ENCODE data around the gene PRKD1. TPM values are rescaled to one million over a fixed set of nuclear protein-coding genes. Genes with fewer than 3 reads are reported as not detected.

PRKD1 gene
- total and polyA plus RNA-seq, 10 donors, result 1.0 to 8.9 (median 4.5) TPM

GRCh38 chr14:29897181-29897580 lies 30.5 kb downstream of the PRKD1 start:
- 93 to 100% (median 97%) methylated on average over 1 of the region's 1 CpG for WGBS, 5 donors
- H3K36me3 ChIP-seq, result no peaks in the 10 kb centered on the region
- H3K9me3 ChIP-seq, result peaks cover 0 to 7% (median 0%) of the 10 kb centered on the region in 8 donors
- no peak overlapping the region for H3K27ac ChIP-seq
- H3K27me3 ChIP-seq (replicated peaks in 1 of 7), result no peaks in the 10 kb centered on the region
- H3K4me3 ChIP-seq, result no peak overlapping the region
- TF ChIP-seq POLR2A (IDR thresholded peaks at IDR 0.05), result no peak
- no peak for TF ChIP-seq POLR2AphosphoS5 (IDR thresholded peaks at IDR 0.05)
- TF ChIP-seq CTCF (IDR thresholded peaks at IDR 0.05 in 8 of 11, conservative IDR thresholded peaks at IDR 0.05 in 3 of 11), result no peak
- no peak for DNase-seq
- intact Hi-C loops (cut with DNase I; ENCODE audit: low total_unique reads), result no loop called here
- no peaks in the 10 kb centered on the region for H3K4me1 ChIP-seq

- no peak for TF ChIP-seq CTCF (IDR thresholded peaks at IDR 0.05 in 8 of 11, conservative IDR thresholded peaks at IDR 0.05 in 3 of 11)
- no peak for TF ChIP-seq POLR2A (IDR thresholded peaks at IDR 0.05)
- no peak for TF ChIP-seq POLR2AphosphoS5 (IDR thresholded peaks at IDR 0.05)
- WGBS, 5 donors, result 84 to 90% (median 86%) methylated on average over 4 of the region's 4 CpGs
- intact Hi-C loops (cut with DNase I; ENCODE audit: low total_unique reads), result no loop called here
Observed at GRCh38 chr14:29896354-29896821, 31.3 kb downstream of the PRKD1 start.

GRCh38 chr14:29895591-29896083 lies 32.0 kb downstream of the PRKD1 start:
- TF ChIP-seq POLR2AphosphoS5 (IDR thresholded peaks at IDR 0.05) (no peak), CTCF (IDR thresholded peaks at IDR 0.05 in 8 of 11, conservative IDR thresholded peaks at IDR 0.05 in 3 of 11) (no peak), POLR2A (IDR thresholded peaks at IDR 0.05) (no peak)
- Histone ChIP-seq H3K27me3 (replicated peaks in 1 of 7) (no peaks in the 10 kb centered on the region), H3K9me3 (peaks cover 0 to 1% (median 0%) of the 10 kb centered on the region in 8 donors), H3K4me3 (no peak overlapping the region), H3K27ac (no peak overlapping the region), H3K36me3 (no peaks in the 10 kb centered on the region), H3K4me1 (no peaks in the 10 kb centered on the region)
- intact Hi-C loops (cut with DNase I; ENCODE audit: low total_unique reads), result no loop called here
- DNase-seq, result no peak
- 78 to 90% (median 81%) methylated on average over 7 of the region's 7 CpGs for WGBS, 5 donors

More at GRCh38 chr14:29896354-29896821, 31.3 kb downstream of the PRKD1 start:
- Histone ChIP-seq H3K27ac (no peak overlapping the region), H3K4me1 (no peaks in the 10 kb centered on the region), H3K36me3 (no peaks in the 10 kb centered on the region), H3K4me3 (no peak overlapping the region), H3K27me3 (replicated peaks in 1 of 7) (no peaks in the 10 kb centered on the region), H3K9me3 (peaks cover 0 to 7% (median 0%) of the 10 kb centered on the region in 8 donors)
- no peak for DNase-seq

- TF ChIP-seq POLR2AphosphoS5 (IDR thresholded peaks at IDR 0.05) (no peak), POLR2A (IDR thresholded peaks at IDR 0.05) (no peak)
- no peak overlapping the region for H3K4me3 ChIP-seq
- H3K36me3 ChIP-seq, result no peaks in the 10 kb centered on the region
- DNase-seq, result no peak
- H3K27me3 ChIP-seq (replicated peaks in 1 of 7), result no peaks in the 10 kb centered on the region
- H3K4me1 ChIP-seq, result no peaks in the 10 kb centered on the region
- H3K9me3 ChIP-seq, result no peaks in the 10 kb centered on the region
- H3K27ac ChIP-seq, result no peak overlapping the region
- intact Hi-C loops (cut with DNase I; ENCODE audit: low total_unique reads), result no loop called here
- WGBS, 5 donors, result 87 to 96% (median 94%) methylated on average over 3 of the region's 3 CpGs
Observed at GRCh38 chr14:29893989-29894388, 33.7 kb downstream of the PRKD1 start.

- TF ChIP-seq CTCF (IDR thresholded peaks at IDR 0.05 in 8 of 11, conservative IDR thresholded peaks at IDR 0.05 in 3 of 11), result no peak
- no peak for TF ChIP-seq POLR2AphosphoS5 (IDR thresholded peaks at IDR 0.05)
- no peak for TF ChIP-seq POLR2A (IDR thresholded peaks at IDR 0.05)
- no peak overlapping the region for H3K27ac ChIP-seq
- no peak for DNase-seq
- H3K9me3 ChIP-seq, result no peaks in the 10 kb centered on the region
- H3K4me1 ChIP-seq, result no peaks in the 10 kb centered on the region
- H3K27me3 ChIP-seq (replicated peaks in 1 of 7), result no peaks in the 10 kb centered on the region
- no peak overlapping the region for H3K4me3 ChIP-seq
- no peaks in the 10 kb centered on the region for H3K36me3 ChIP-seq
- intact Hi-C loops (cut with DNase I; ENCODE audit: low total_unique reads), result no loop called here
Observed at GRCh38 chr14:29892327-29892726, 35.3 kb downstream of the PRKD1 start.

Data from spleen (tissue), 11 donors.